ENCODE data around the gene SHISAL2A.

Gene SHISAL2A

DNA sequence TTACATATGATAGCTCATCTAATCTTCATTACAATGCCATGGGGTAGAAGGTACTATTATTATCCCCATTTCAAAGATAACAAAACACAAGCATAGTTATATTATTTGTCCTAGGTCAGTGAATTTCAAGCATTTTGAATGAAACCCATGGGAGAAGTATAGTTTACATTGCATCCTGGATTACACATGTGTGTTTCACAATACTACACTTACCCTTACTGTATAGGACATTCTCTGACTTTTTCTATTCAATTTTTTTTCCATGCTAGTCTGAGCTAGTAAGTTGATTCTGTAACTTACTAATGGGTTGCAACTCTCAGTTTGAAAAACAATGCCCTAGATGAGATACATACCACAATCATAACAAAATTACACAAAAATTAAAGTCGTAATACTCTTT lies 39.5 kb upstream of the SHISAL2A start:
- no peaks in the 10 kb centered on the region for H3K27me3 ChIP-seq (ENCODE audit: control insufficient read depth, low read length)
- peaks cover 13% of the 10 kb centered on the region for H3F3A ChIP-seq (ENCODE audit: control insufficient read depth, insufficient read depth)
- peaks cover 45% of the 10 kb centered on the region for H3K4me1 ChIP-seq (ENCODE audit: control insufficient read depth, low read length)
- no peaks in the 10 kb centered on the region for H3K9me2 ChIP-seq (replicated peaks; ENCODE audit: control insufficient read depth, low read length)
- no peaks in the 10 kb centered on the region for H3K79me2 ChIP-seq (ENCODE audit: control insufficient read depth, low read length)
- no peaks in the 10 kb centered on the region for H4K20me1 ChIP-seq (ENCODE audit: control insufficient read depth, insufficient read depth, low read depth, low read length)
- H3K36me3 ChIP-seq (ENCODE audit: control insufficient read depth, low read length) = no peaks in the 10 kb centered on the region
- no peaks in the 10 kb centered on the region for H3K9me3 ChIP-seq (ENCODE audit: control insufficient read depth, insufficient read depth, low read length)
- H3K27ac ChIP-seq (ENCODE audit: low read depth, low read length) = peak overlapping the region; percentile 80
- TF ChIP-seq, protein P1, sequence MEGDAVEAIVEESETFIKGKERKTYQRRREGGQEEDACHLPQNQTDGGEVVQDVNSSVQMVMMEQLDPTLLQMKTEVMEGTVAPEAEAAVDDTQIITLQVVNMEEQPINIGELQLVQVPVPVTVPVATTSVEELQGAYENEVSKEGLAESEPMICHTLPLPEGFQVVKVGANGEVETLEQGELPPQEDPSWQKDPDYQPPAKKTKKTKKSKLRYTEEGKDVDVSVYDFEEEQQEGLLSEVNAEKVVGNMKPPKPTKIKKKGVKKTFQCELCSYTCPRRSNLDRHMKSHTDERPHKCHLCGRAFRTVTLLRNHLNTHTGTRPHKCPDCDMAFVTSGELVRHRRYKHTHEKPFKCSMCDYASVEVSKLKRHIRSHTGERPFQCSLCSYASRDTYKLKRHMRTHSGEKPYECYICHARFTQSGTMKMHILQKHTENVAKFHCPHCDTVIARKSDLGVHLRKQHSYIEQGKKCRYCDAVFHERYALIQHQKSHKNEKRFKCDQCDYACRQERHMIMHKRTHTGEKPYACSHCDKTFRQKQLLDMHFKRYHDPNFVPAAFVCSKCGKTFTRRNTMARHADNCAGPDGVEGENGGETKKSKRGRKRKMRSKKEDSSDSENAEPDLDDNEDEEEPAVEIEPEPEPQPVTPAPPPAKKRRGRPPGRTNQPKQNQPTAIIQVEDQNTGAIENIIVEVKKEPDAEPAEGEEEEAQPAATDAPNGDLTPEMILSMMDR (IDR thresholded peaks at IDR 0.05; ENCODE audit: low read depth, low read length, poor library complexity, severe bottlenecking) = no peak
- no peak for TF ChIP-seq EZH2phosphoT487 (IDR thresholded peaks at IDR 0.05; ENCODE audit: borderline replicate concordance, low read length)
- H3K4me3 ChIP-seq (ENCODE audit: low read length) = peak overlapping the region; percentile 57
- H3K4me2 ChIP-seq (ENCODE audit: low read length) = peak overlapping the region; percentile 76

DNA sequence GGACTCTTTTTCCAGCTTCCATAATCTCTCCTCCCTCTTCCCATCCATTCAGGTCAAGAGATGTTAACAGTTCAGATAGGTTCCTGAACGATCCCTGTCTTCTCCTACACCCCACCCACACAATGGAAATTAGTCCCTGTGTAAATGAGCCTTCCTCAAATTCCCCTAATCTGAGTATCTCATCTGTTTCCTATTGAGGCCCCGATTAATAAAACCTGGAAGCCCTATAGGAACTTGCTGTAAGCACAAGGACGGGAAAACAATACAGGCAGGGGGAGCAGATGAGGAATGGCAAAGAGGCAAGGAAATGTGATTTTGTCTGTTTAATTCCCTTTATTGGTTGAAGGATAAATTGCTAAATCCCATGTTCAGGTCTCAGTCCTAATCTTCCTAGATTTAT lies 37.9 kb upstream of the SHISAL2A start:
- no peaks in the 10 kb centered on the region for H3K79me2 ChIP-seq (ENCODE audit: control insufficient read depth, low read length)
- no peak overlapping the region for H3K4me2 ChIP-seq (ENCODE audit: low read length)
- no peak overlapping the region for H3K27ac ChIP-seq (ENCODE audit: low read depth, low read length)
- no peaks in the 10 kb centered on the region for H3K9me2 ChIP-seq (replicated peaks; ENCODE audit: control insufficient read depth, low read length)
- TF ChIP-seq, protein P1 (IDR thresholded peaks at IDR 0.05; ENCODE audit: low read depth, low read length, poor library complexity, severe bottlenecking) = no peak
- TF ChIP-seq EZH2phosphoT487 (IDR thresholded peaks at IDR 0.05; ENCODE audit: borderline replicate concordance, low read length) = no peak
- no peaks in the 10 kb centered on the region for H3K9me3 ChIP-seq (ENCODE audit: control insufficient read depth, insufficient read depth, low read length)
- H3K4me3 ChIP-seq (ENCODE audit: low read length) = no peak overlapping the region
- peaks cover 13% of the 10 kb centered on the region for H3F3A ChIP-seq (ENCODE audit: control insufficient read depth, insufficient read depth)
- H4K20me1 ChIP-seq (ENCODE audit: control insufficient read depth, insufficient read depth, low read depth, low read length) = no peaks in the 10 kb centered on the region
- peaks cover 42% of the 10 kb centered on the region for H3K4me1 ChIP-seq (ENCODE audit: control insufficient read depth, low read length)
- H3K36me3 ChIP-seq (ENCODE audit: control insufficient read depth, low read length) = no peaks in the 10 kb centered on the region
- H3K27me3 ChIP-seq (ENCODE audit: control insufficient read depth, low read length) = no peaks in the 10 kb centered on the region

DNA sequence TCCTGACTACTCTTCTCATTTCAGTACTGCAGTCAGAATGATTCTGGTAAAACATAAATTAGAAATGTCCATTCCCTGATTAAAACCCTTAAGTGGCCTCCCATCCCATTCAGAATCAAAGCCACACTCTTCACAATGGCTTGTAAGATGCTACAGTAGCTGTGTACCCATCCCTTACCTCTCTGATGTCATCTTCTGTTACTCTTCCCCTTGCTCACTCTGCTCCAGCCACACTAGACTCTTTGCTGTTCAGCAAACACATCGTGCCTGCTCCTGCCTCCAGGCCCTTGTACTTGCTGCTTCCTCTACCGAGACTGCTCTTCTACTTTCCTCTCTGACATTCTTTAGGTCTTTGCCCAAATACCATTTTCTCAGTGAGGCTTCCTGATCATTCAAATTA lies 35.1 kb upstream of the SHISAL2A start:
- Histone ChIP-seq H3K4me2 (ENCODE audit: low read length) (no peak overlapping the region), H3K9me3 (ENCODE audit: control insufficient read depth, insufficient read depth, low read length) (no peaks in the 10 kb centered on the region), H3F3A (ENCODE audit: control insufficient read depth, insufficient read depth) (peaks cover 6% of the 10 kb centered on the region), H4K20me1 (ENCODE audit: control insufficient read depth, insufficient read depth, low read depth, low read length) (no peaks in the 10 kb centered on the region), H3K9me2 (replicated peaks; ENCODE audit: control insufficient read depth, low read length) (no peaks in the 10 kb centered on the region), H3K4me1 (ENCODE audit: control insufficient read depth, low read length) (peaks cover 39% of the 10 kb centered on the region), H3K4me3 (ENCODE audit: low read length) (no peak overlapping the region), H3K36me3 (ENCODE audit: control insufficient read depth, low read length) (no peaks in the 10 kb centered on the region), H3K79me2 (ENCODE audit: control insufficient read depth, low read length) (no peaks in the 10 kb centered on the region), H3K27me3 (ENCODE audit: control insufficient read depth, low read length) (peaks cover 8% of the 10 kb centered on the region; the same call in 1 of the 2 replicates), H3K27ac (ENCODE audit: low read depth, low read length) (no peak overlapping the region)
- TF ChIP-seq, protein P1 (IDR thresholded peaks at IDR 0.05; ENCODE audit: low read depth, low read length, poor library complexity, severe bottlenecking) = no peak
- TF ChIP-seq EZH2phosphoT487 (IDR thresholded peaks at IDR 0.05; ENCODE audit: borderline replicate concordance, low read length) = no peak

Data from DOHH2 (cell line).